Activated CD4-positive, alpha-beta T cell treated with anti-CD3 and anti-CD28 coated beads, Interleukin-2, amount 50 U/mL, for 48 hours (primary cell): ENCODE data around the gene VPS4A.

Experiments
- DNase-seq, 2 experiments: peaks; one replicate each; pipeline ENCODE4 v3.0.0-alpha.2; 2020

Gene VPS4A

GRCh38 chr16:69368866-69369265, 57.7 kb downstream of the VPS4A start:
- no peak for DNase-seq

GRCh38 chr16:69371564-69371963, 60.4 kb downstream of the VPS4A start:
- DNase-seq, result no peak

- no peak for DNase-seq
These were observed 61.9 kb downstream of the VPS4A start for GRCh38 chr16:69373019-69373418.
